ENCODE measurements around the gene ULBP3. TPM values are rescaled to one million over a fixed set of nuclear protein-coding genes. Genes with fewer than 3 reads are reported as not detected.

ULBP3 gene
- total and polyA plus RNA-seq, 2 of the 4 experiments (the other 2 are of a cell fraction) = 11.1 to 35.1 TPM

- DNase-seq (no peak), ATAC-seq (ENCODE audit: low read depth) (no peak; the same call in 1 of the 2 replicates)
- Histone ChIP-seq H3K4me3 (ENCODE audit: insufficient read depth, low read depth, low read length) (no peak overlapping the region), H3K36me3 (ENCODE audit: control insufficient read depth, insufficient read depth, low read length) (no peaks in the 10 kb centered on the region), H3K56ac (ENCODE audit: extremely low read depth, insufficient read depth, low read length) (no peak overlapping the region), H2AK5ac (ENCODE audit: low read depth, low read length) (no peak overlapping the region), H4K20me1 (ENCODE audit: insufficient read depth, low read length) (no peaks in the 10 kb centered on the region), H2BK15ac (ENCODE audit: low read depth, low read length) (no peak overlapping the region), H3K27ac (ENCODE audit: insufficient read depth, low read length) (no peak overlapping the region), H3K79me1 (ENCODE audit: low read depth in 1 of 2, low read length in 2 of 2) (no peaks in the 10 kb centered on the region), H2AK9ac (replicated peaks; ENCODE audit: low read depth, low read length, poor library complexity) (no peak overlapping the region), H2AFZ (replicated peaks; ENCODE audit: low read length, poor library complexity) (no peak overlapping the region), H4K91ac (ENCODE audit: insufficient read depth, low read depth, low read length) (no peak overlapping the region), H3K4me1 (ENCODE audit: control insufficient read depth, insufficient read depth, low read length) (peaks cover 2% of the 10 kb centered on the region; the same call in 1 of the 2 replicates), H3K4ac (ENCODE audit: low read depth, low read length) (no peak overlapping the region), H2BK20ac (ENCODE audit: low read depth, low read length) (no peak overlapping the region), H3K9me3 (ENCODE audit: control insufficient read depth, insufficient read depth, low read length) (peaks cover 5% of the 10 kb centered on the region; the same call in 1 of the 2 replicates), H3K14ac (replicated peaks; ENCODE audit: low read depth, low read length) (no peak overlapping the region), H4K5ac (ENCODE audit: low read depth, low read length) (no peak overlapping the region), H3K27me3 (ENCODE audit: control insufficient read depth, insufficient read depth, low read length) (peaks cover 76% of the 10 kb centered on the region), H3K9me1 (ENCODE audit: insufficient read depth, low read length) (no peaks in the 10 kb centered on the region), H2BK120ac (ENCODE audit: low read depth, low read length) (no peak overlapping the region), H3K23ac (ENCODE audit: low read depth, low read length) (no peak overlapping the region), H3K4me2 (ENCODE audit: low read depth, low read length) (no peak overlapping the region), H3K9ac (ENCODE audit: low read depth, low read length) (no peak overlapping the region), H3K18ac (ENCODE audit: low read depth, low read length) (no peak overlapping the region), H4K8ac (ENCODE audit: low read depth in 2 of 2, low read length in 2 of 2) (no peak overlapping the region), H2BK5ac (ENCODE audit: low read depth, low read length, poor library complexity, severe bottlenecking) (no peak overlapping the region)
- WGBS, 2 experiments (ENCODE audit: extremely low coverage in 2 of 2, insufficient read length in 1 of 2) = 29% methylated on average over 1 of the region's 21 CpGs; no CpG with 5 or more reads in 1 of the 2 experiments
- dilution Hi-C loops (cut with HindIII; ENCODE audit: low sequenced_read_pairs, unreplicated experiment) = no loop called here
- ChIA-PET CTCF (no interaction called here), POLR2A (ENCODE audit: unreplicated experiment) (no interaction called here)
- BruUV-seq (replicated peaks) = no TSS peak
- TF ChIP-seq RFX5 (IDR thresholded peaks at IDR 0.05; ENCODE audit: low read depth, low read length) (no peak), SMC3 (IDR thresholded peaks at IDR 0.05; ENCODE audit: low read depth, low read length) (no peak), RAD21 (IDR thresholded peaks at IDR 0.05; ENCODE audit: low read length) (no peak), FOS (IDR thresholded peaks at IDR 0.05; ENCODE audit: low read depth, low read length) (no peak), NFE2L2 (IDR thresholded peaks at IDR 0.05; ENCODE audit: low read depth, low read length) (no peak), MAFK (IDR thresholded peaks at IDR 0.05; ENCODE audit: low read depth, low read length) (no peak), MAZ (IDR thresholded peaks at IDR 0.05; ENCODE audit: borderline replicate concordance, low read depth, low read length) (no peak), CTCF (conservative IDR thresholded peaks at IDR 0.05; ENCODE audit: low read depth, low read length) (no peak), MXI1 (IDR thresholded peaks at IDR 0.05; ENCODE audit: borderline replicate concordance, low read depth, low read length) (no peak)
- intact Hi-C loops (cut with micrococcal nuclease) = no loop called here
- in situ Hi-C loops (cut with MboI; ENCODE audit: low sequenced_read_pairs) = no loop called here
Measured at GRCh38 chr6:150038202-150039062, 30.5 kb downstream of the ULBP3 start.
